Small intestine (tissue), 7 donors: Measurements from ENCODE around the gene ZBBX. TPM values are rescaled to one million over a fixed set of nuclear protein-coding genes. Genes with fewer than 3 reads are reported as not detected.

ENCODE experiments used
- DNase-seq, 2 donors: peaks; one replicate each; pipeline versions ENCODE4 v3.0.0 to v3.0.0-alpha.2; 2013
- FAIRE-seq: peaks from 2 replicates; lab custom pipeline; 2012; peaks lifted over from hg19 to GRCh38; lab: Jason Lieb, UNC
- H3K27ac ChIP-seq, 3 donors: one replicate each; pipeline ENCODE4 v1.5.1; 2013; ENCODE audit warnings: low read length in 2 of 3, mild to moderate bottlenecking in 2 of 3, control low read depth in 1 of 3, inconsistent platforms in 1 of 3, low read depth in 1 of 3, moderate library complexity in 1 of 3
- H3K27me3 ChIP-seq, 3 donors: one replicate each; pipeline ENCODE4 v1.6.1; 2013; ENCODE audit warnings: low read length in 3 of 3, inconsistent platforms in 1 of 3; ENCODE audit not compliant: control insufficient read depth in 3 of 3, insufficient read depth in 3 of 3
- H3K36me3 ChIP-seq, 3 donors: one replicate each; pipeline ENCODE4 v1.6.1; 2013; ENCODE audit warnings: low read length in 3 of 3, inconsistent platforms in 1 of 3, low read depth in 1 of 3, mild to moderate bottlenecking in 1 of 3, moderate library complexity in 1 of 3; ENCODE audit not compliant: control insufficient read depth in 3 of 3, insufficient read depth in 2 of 3
- H3K4me1 ChIP-seq, 3 donors: one replicate each; pipeline ENCODE4 v1.6.1; 2013; ENCODE audit warnings: low read length in 2 of 3, inconsistent platforms in 1 of 3, low read depth in 1 of 3, mild to moderate bottlenecking in 1 of 3, moderate library complexity in 1 of 3; ENCODE audit not compliant: control insufficient read depth in 3 of 3, insufficient read depth in 2 of 3
- H3K4me3 ChIP-seq, 3 donors: one replicate each; pipeline ENCODE4 v1.5.1; 2013; ENCODE audit warnings: low read length in 3 of 3, control low read depth in 1 of 3, inconsistent platforms in 1 of 3, low read depth in 1 of 3, mild to moderate bottlenecking in 1 of 3, moderate library complexity in 1 of 3
- H3K9me3 ChIP-seq, 2 donors: one replicate each; pipeline ENCODE4 v1.6.1; 2013; ENCODE audit warnings: low read depth in 1 of 2, low read length in 1 of 2; ENCODE audit not compliant: control insufficient read depth in 2 of 2, insufficient read depth in 1 of 2
- WGBS, 3 donors: extraction: QIAGEN DNeasy Blood & Tissue Kit; methylation state at CpG; one replicate each; pipeline ENCODE4 v1.1.7; 2013; 5-methylcytosine and 5-hydroxymethylcytosine counted together
- polyA plus RNA-seq, 4 donors: library from polyadenylated mRNA; stranded (reverse) in 3 of 4; unstranded in 1 of 4; fragments of 200-250 nt in 3 of 4; fragments of 120-200 nt in 1 of 4; gene quantifications; one replicate each; pipeline versions ENCODE4 v1.2.1 to v1.2.3, GENCODE V29; 2013
- donor health status: healthy with polysubstance abuse.
- donor health status: control.
- donor health status: control.
- donor health status: Bipolar disorder and iron deficiency.
- donor health status: healthy.

Gene ZBBX
- polyA plus RNA-seq, 4 donors = not detected

DNA sequence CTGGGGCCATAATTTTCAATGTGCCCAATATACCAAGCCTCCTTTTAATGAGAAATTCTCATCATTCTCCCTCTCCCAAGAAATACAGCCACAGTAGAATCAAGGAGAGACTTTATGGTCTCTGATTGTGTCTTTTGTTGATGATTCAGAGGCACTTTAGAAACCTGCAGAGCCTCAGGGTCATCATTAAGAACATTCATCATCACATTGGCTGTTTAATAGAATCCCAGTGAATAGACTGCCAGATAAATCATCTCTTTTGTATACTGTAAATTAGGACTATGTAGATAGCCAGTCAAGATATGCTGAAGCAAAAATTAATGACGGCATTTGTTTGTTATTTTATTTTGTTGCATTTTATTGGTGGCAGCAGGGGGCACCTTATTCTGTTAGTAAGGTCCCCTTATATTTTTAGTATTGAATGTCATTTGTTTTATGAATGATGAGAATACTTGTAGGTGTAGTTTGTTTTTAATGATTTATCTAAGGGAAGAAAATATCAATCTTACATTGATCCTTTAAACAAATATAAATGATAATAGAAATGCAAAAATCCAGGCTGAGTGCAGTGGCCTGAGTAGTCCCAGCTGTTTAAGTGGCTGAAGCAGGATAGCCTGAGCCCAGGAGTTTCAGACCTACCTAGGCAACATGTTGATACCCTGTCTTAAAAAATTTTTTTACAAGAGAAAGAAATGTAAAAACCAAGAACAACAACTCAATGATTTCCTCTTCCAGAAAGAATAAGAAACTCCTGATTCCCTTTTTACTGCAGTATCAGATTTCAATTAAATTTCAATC lies 138.8 kb downstream of the ZBBX start:
- Histone ChIP-seq H3K27ac (no peak overlapping the region), H3K36me3 (no peaks in the 10 kb centered on the region), H3K9me3 (peaks cover 0 to 2% of the 10 kb centered on the region in 2 donors), H3K27me3 (no peaks in the 10 kb centered on the region), H3K4me1 (no peaks in the 10 kb centered on the region), H3K4me3 (no peak overlapping the region)
- DNase-seq (no peak), FAIRE-seq (no peak)
- 81 to 90% (median 88%) methylated on average over 1 of the region's 1 CpG for WGBS, 3 donors

DNA sequence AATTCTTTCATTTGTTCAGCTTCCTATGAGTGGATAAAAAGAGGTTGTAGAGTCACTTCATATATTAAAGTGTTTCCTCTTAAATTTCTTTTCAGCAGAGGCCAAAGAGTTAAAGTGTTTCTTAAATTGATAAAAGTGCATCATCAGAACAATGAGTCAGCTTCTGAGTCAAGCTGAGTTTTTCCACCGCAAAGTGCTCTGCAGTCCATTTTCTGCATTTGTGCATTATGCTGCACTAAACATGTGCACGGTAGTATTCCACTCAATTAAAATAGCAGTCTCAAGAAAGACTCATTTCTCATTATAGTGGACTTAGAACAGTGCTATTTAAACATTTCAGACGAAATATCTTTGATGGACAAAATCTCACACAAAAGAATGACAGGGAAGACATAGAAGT lies 152.0 kb downstream of the ZBBX start:
- no peaks in the 10 kb centered on the region for H3K27me3 ChIP-seq
- FAIRE-seq = no peak
- no peak for DNase-seq
- H3K4me3 ChIP-seq = no peak overlapping the region
- H3K36me3 ChIP-seq = no peaks in the 10 kb centered on the region
- no peak overlapping the region for H3K27ac ChIP-seq
- H3K4me1 ChIP-seq = no peaks in the 10 kb centered on the region
- no peaks in the 10 kb centered on the region for H3K9me3 ChIP-seq
- 32 to 61% (median 45%) methylated on average over 3 of the region's 3 CpGs for WGBS, 3 donors

DNA sequence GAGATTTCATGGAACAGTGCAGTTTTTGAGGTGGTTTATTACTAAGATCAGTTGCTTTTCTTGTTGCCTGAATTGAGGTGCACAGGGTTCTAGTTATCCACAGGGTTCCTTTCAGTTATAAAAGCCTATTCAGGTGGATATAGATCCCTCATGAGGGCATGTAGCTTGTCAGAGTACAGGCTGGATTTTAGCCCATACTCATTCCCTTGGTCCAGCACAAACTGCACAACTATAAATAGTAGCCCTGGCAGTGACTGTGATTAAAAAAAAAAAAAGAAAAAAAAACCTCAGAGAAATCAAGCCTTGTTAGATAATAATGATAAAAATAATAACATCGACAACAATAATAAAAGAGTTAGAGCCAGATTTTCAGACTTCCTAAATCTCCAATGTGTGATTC lies 154.3 kb downstream of the ZBBX start:
- DNase-seq = no peak
- no peaks in the 10 kb centered on the region for H3K4me1 ChIP-seq
- 89 to 100% (median 91%) methylated on average over 1 of the region's 1 CpG for WGBS, 3 donors
- FAIRE-seq = no peak
- no peaks in the 10 kb centered on the region for H3K9me3 ChIP-seq
- H3K27me3 ChIP-seq = no peaks in the 10 kb centered on the region
- H3K4me3 ChIP-seq = no peak overlapping the region
- no peaks in the 10 kb centered on the region for H3K36me3 ChIP-seq
- H3K27ac ChIP-seq = no peak overlapping the region

DNA sequence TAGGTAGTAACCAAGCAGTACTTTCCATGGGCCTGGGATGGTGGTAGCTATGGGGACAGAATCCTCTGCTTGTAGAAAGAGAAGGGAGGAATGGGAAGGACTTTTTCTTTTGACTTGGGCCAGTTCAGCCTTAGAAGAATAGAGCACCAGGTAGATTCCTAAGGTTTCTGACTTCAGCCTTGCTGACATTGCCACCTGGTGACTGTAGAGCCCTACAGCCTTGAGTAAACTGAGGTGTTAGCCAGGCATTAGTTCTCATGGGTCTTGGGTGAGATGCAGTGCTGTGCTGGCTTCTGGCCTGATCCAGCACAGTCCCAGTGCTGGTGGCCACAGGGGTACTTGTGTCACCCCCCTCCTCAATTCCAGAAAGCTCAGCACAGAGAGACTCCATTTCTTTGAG lies 171.1 kb downstream of the ZBBX start:
- Histone ChIP-seq H3K4me1 (no peaks in the 10 kb centered on the region), H3K36me3 (no peaks in the 10 kb centered on the region), H3K27ac (no peak overlapping the region), H3K9me3 (no peaks in the 10 kb centered on the region), H3K27me3 (no peaks in the 10 kb centered on the region), H3K4me3 (no peak overlapping the region)
- DNase-seq (peak in 1 of 2 donors; percentile 2), FAIRE-seq (no peak)

DNA sequence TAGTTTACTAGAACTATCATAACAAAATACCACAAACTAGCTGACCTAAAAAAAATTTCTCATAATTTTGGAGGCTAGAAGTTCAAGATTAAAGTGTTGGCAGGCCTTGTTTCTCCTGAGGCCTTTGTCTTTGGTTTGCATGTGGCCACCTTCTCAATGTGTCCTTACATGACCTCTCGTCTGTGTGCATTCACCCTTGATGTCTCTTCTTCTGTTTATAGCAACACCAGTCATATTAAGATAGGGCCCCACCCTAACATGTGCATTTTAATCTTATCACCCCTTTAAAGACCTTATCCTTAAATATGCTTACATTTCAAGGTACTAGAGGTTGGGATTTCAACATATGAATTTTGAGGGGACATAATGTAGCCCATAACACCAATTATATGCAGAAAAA lies 177.0 kb downstream of the ZBBX start:
- H3K27me3 ChIP-seq = no peaks in the 10 kb centered on the region
- 18 to 50% (median 49%) methylated on average over 1 of the region's 1 CpG for WGBS, 3 donors

DNA sequence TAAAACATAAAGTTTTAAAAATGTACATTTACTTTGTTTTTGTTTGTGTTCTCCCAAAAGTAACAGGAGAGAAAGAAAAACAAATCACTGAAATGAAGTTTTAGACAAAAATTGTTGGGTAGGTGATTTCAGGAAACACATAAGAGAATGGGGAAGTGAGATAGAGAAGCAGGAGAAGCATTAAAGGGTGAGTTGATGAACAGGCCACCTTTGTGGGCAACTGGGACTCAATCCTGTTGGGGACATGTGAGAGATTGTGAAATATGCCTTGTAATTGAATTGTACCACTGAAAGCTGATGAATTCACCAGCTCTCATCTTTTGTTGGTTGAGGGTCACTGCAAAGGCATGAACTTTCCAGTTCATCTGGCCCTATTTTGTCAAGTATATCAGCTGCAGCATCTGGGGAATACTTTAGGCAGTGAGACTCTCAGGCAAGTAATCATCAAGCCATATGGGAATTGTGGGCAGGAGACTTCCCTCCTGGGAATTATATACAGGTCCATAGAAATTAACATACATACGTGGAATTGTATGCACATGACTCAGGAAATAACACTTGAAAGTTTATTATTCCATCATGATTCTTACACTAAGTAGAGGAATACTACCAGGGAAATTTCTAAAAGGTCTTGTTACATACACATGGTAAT lies 181.0 kb downstream of the ZBBX start:
- WGBS, 3 donors = 56 to 94% (median 66%) methylated on average over 1 of the region's 1 CpG
- no peak overlapping the region for H3K27ac ChIP-seq

More for the DNA sequence above, 177.0 kb downstream of the ZBBX start:
- Histone ChIP-seq H3K36me3 (no peaks in the 10 kb centered on the region), H3K4me1 (no peaks in the 10 kb centered on the region), H3K4me3 (no peak overlapping the region), H3K9me3 (no peaks in the 10 kb centered on the region), H3K27ac (no peak overlapping the region)
- DNase-seq (peak in 1 of 2 donors; percentile 8), FAIRE-seq (no peak)

More for the DNA sequence above, 181.0 kb downstream of the ZBBX start:
- no peaks in the 10 kb centered on the region for H3K9me3 ChIP-seq
- no peaks in the 10 kb centered on the region for H3K36me3 ChIP-seq
- H3K4me1 ChIP-seq = no peaks in the 10 kb centered on the region
- FAIRE-seq = no peak
- no peaks in the 10 kb centered on the region for H3K27me3 ChIP-seq
- DNase-seq = no peak
- no peak overlapping the region for H3K4me3 ChIP-seq

Other genes starting within 250 kb of the ZBBX start
- gene SERPINI2, start 93.7 kb upstream of the ZBBX start, polyA plus RNA-seq = 10 to 100 TPM in 1 of 4 donors, 1 to 10 TPM in 1, under 1 TPM in 1, not detected in 1; 0.24 to 11.4 (median 3.5) TPM